ENCODE results near the gene NTHL1.

NTHL1 gene

GRCh38 chr16:2002406-2003230, 45.0 kb downstream of the NTHL1 start:
- Histone ChIP-seq H3K9me2 (replicated peaks; ENCODE audit: control insufficient read depth, low read length) (no peaks in the 10 kb centered on the region), H3K9me3 (ENCODE audit: control insufficient read depth, insufficient read depth, low read length) (no peaks in the 10 kb centered on the region), H3K4me3 (ENCODE audit: low read length) (no peak overlapping the region), H3F3A (ENCODE audit: control insufficient read depth, insufficient read depth) (no peaks in the 10 kb centered on the region), H3K4me1 (ENCODE audit: control insufficient read depth, low read length) (peaks cover 33% of the 10 kb centered on the region), H3K79me2 (ENCODE audit: control insufficient read depth, low read length) (peaks cover 62% of the 10 kb centered on the region), H3K36me3 (ENCODE audit: control insufficient read depth, low read length) (peaks cover 93% of the 10 kb centered on the region), H3K27ac (ENCODE audit: low read depth, low read length) (no peak overlapping the region), H3K4me2 (ENCODE audit: low read length) (no peak overlapping the region), H4K20me1 (ENCODE audit: control insufficient read depth, insufficient read depth, low read depth, low read length) (peaks cover 27% of the 10 kb centered on the region), H3K27me3 (ENCODE audit: control insufficient read depth, low read length) (no peaks in the 10 kb centered on the region)
- no peak for TF ChIP-seq EZH2phosphoT487 (IDR thresholded peaks at IDR 0.05; ENCODE audit: borderline replicate concordance, low read length)
- TF ChIP-seq, protein P1, sequence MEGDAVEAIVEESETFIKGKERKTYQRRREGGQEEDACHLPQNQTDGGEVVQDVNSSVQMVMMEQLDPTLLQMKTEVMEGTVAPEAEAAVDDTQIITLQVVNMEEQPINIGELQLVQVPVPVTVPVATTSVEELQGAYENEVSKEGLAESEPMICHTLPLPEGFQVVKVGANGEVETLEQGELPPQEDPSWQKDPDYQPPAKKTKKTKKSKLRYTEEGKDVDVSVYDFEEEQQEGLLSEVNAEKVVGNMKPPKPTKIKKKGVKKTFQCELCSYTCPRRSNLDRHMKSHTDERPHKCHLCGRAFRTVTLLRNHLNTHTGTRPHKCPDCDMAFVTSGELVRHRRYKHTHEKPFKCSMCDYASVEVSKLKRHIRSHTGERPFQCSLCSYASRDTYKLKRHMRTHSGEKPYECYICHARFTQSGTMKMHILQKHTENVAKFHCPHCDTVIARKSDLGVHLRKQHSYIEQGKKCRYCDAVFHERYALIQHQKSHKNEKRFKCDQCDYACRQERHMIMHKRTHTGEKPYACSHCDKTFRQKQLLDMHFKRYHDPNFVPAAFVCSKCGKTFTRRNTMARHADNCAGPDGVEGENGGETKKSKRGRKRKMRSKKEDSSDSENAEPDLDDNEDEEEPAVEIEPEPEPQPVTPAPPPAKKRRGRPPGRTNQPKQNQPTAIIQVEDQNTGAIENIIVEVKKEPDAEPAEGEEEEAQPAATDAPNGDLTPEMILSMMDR (IDR thresholded peaks at IDR 0.05; ENCODE audit: low read depth, low read length, poor library complexity, severe bottlenecking) = no peak

- no peak for TF ChIP-seq EZH2phosphoT487 (IDR thresholded peaks at IDR 0.05; ENCODE audit: borderline replicate concordance, low read length)
- TF ChIP-seq, protein P1 (IDR thresholded peaks at IDR 0.05; ENCODE audit: low read depth, low read length, poor library complexity, severe bottlenecking) = no peak
- peaks cover 18% of the 10 kb centered on the region for H4K20me1 ChIP-seq (ENCODE audit: control insufficient read depth, insufficient read depth, low read depth, low read length)
- no peak overlapping the region for H3K4me2 ChIP-seq (ENCODE audit: low read length)
- no peaks in the 10 kb centered on the region for H3K9me3 ChIP-seq (ENCODE audit: control insufficient read depth, insufficient read depth, low read length)
- peaks cover 24% of the 10 kb centered on the region for H3K4me1 ChIP-seq (ENCODE audit: control insufficient read depth, low read length)
- peaks cover 92% of the 10 kb centered on the region for H3K36me3 ChIP-seq (ENCODE audit: control insufficient read depth, low read length)
- no peaks in the 10 kb centered on the region for H3K27me3 ChIP-seq (ENCODE audit: control insufficient read depth, low read length)
- H3K4me3 ChIP-seq (ENCODE audit: low read length) = no peak overlapping the region
- peaks cover 2% of the 10 kb centered on the region; the same call in 1 of the 2 replicates for H3F3A ChIP-seq (ENCODE audit: control insufficient read depth, insufficient read depth)
- peaks cover 53% of the 10 kb centered on the region for H3K79me2 ChIP-seq (ENCODE audit: control insufficient read depth, low read length)
- H3K9me2 ChIP-seq (replicated peaks; ENCODE audit: control insufficient read depth, low read length) = no peaks in the 10 kb centered on the region
- no peak overlapping the region for H3K27ac ChIP-seq (ENCODE audit: low read depth, low read length)
These were observed 45.9 kb downstream of the NTHL1 start for GRCh38 chr16:2001456-2002355.

DNA sequence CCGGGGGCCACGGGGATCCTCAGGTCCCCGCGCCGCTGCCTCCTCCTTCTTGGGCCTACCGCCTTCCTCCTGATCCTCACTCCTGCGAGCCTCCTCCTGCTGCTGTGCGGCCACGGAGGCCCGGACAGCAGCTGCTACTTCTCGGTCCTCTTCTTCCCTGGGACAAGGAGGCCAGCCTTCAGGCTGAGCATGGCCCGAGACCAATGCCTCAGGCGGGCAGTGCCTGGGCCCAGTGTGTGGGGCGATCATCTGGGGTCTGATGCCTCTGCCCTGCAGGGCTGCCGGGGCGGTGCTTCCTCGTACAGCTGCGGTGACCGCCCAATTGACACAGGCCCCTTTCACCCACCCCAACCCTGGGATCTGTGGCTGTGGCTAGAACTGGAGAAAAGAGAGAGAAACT, 46.6 kb downstream of the NTHL1 start:
- H4K20me1 ChIP-seq (ENCODE audit: control insufficient read depth, insufficient read depth, low read depth, low read length) = peaks cover 12% of the 10 kb centered on the region
- H3K4me3 ChIP-seq (ENCODE audit: low read length) = no peak overlapping the region
- H3K27me3 ChIP-seq (ENCODE audit: control insufficient read depth, low read length) = no peaks in the 10 kb centered on the region
- peaks cover 46% of the 10 kb centered on the region for H3K79me2 ChIP-seq (ENCODE audit: control insufficient read depth, low read length)
- TF ChIP-seq, protein P1 (IDR thresholded peaks at IDR 0.05; ENCODE audit: low read depth, low read length, poor library complexity, severe bottlenecking) = no peak
- no peak for TF ChIP-seq EZH2phosphoT487 (IDR thresholded peaks at IDR 0.05; ENCODE audit: borderline replicate concordance, low read length)
- no peak overlapping the region for H3K27ac ChIP-seq (ENCODE audit: low read depth, low read length)
- H3K9me2 ChIP-seq (replicated peaks; ENCODE audit: control insufficient read depth, low read length) = no peaks in the 10 kb centered on the region
- no peaks in the 10 kb centered on the region for H3K9me3 ChIP-seq (ENCODE audit: control insufficient read depth, insufficient read depth, low read length)
- H3K4me2 ChIP-seq (ENCODE audit: low read length) = no peak overlapping the region
- peaks cover 5% of the 10 kb centered on the region for H3F3A ChIP-seq (ENCODE audit: control insufficient read depth, insufficient read depth)
- peaks cover 88% of the 10 kb centered on the region for H3K36me3 ChIP-seq (ENCODE audit: control insufficient read depth, low read length)
- peaks cover 18% of the 10 kb centered on the region for H3K4me1 ChIP-seq (ENCODE audit: control insufficient read depth, low read length)

Data from DOHH2 (cell line).